HG03442 (cell line): Measurements from ENCODE around the gene ERI2.
"Not testable (repeated sequence)": the region's sequence is repeated elsewhere in the genome, so short reads cannot be mapped to it uniquely, and the experiment has no call there.

Experiments
- ATAC-seq: cut with Tn5 transposase; IDR thresholded peaks from one replicate; pipeline ENCODE4 v1.9.1; 2021; ENCODE audit warnings: mild to moderate bottlenecking, moderate library complexity; ENCODE audit not compliant: unreplicated experiment

ERI2 gene

GRCh38 chr16:20821682-20822081 is 15.4 kb upstream of the ERI2 start:
- no peak for ATAC-seq

GRCh38 chr16:20818929-20819585 is 12.8 kb upstream of the ERI2 start:
- no peak for ATAC-seq

GRCh38 chr16:20814784-20815183 is 8.5 kb upstream of the ERI2 start:
- ATAC-seq, result no peak

- ATAC-seq, result no peak
Observed at GRCh38 chr16:20812510-20812909, 6.2 kb upstream of the ERI2 start.

GRCh38 chr16:20811889-20812439 is 5.7 kb upstream of the ERI2 start:
- ATAC-seq, result no peak

- ATAC-seq, result no peak
Observed at GRCh38 chr16:20807862-20808261, 1.6 kb upstream of the ERI2 start.

GRCh38 chr16:20805684-20806167 is 546 bp downstream of the ERI2 start:
- not testable (repeated sequence) for ATAC-seq

GRCh38 chr16:20803561-20804214 is 2.6 kb downstream of the ERI2 start:
- no peak for ATAC-seq

- ATAC-seq, result no peak
Observed at GRCh38 chr16:20803192-20803560, 3.1 kb downstream of the ERI2 start.

- ATAC-seq, result no peak
Observed at GRCh38 chr16:20801278-20801677, 5.0 kb downstream of the ERI2 start.

DNA sequence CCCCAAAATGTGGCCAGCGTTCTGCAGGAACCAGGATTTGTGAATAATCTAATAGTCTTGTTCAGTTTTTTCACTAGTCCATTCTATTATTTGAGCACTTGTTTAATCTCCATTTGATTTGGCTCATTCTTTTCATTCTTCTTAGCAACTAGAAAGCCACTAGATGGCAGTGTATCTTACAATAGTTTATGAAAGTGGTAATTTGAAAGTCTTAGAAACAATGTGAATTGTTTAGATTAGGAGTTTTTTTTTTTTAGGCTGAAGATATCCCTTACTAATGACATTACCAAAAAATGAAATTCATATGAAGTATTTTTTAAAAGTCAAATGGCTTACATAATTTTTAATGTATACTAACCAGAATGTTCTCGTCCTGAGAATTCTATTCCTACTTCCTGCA is 6.7 kb downstream of the ERI2 start:
- ATAC-seq, result no peak

DNA sequence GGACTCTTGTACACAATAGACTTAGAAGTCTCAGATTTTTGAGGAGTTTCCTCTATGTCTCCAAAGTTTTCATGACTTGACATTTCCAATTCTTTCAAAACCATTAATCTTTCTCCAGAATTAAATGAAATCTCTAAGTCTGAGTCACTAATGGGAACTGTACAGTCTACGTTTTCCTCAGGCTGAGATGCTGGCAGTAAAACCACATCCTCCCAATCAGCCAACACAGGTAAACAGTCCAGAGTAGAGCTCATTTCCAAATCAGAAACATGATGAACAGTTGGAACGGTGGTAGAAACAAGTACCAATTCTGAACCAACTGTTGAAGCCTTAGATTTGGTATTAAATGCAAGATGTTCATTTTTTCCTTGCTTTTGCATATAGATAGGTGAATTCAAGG is 7.9 kb downstream of the ERI2 start:
- ATAC-seq, result no peak

DNA sequence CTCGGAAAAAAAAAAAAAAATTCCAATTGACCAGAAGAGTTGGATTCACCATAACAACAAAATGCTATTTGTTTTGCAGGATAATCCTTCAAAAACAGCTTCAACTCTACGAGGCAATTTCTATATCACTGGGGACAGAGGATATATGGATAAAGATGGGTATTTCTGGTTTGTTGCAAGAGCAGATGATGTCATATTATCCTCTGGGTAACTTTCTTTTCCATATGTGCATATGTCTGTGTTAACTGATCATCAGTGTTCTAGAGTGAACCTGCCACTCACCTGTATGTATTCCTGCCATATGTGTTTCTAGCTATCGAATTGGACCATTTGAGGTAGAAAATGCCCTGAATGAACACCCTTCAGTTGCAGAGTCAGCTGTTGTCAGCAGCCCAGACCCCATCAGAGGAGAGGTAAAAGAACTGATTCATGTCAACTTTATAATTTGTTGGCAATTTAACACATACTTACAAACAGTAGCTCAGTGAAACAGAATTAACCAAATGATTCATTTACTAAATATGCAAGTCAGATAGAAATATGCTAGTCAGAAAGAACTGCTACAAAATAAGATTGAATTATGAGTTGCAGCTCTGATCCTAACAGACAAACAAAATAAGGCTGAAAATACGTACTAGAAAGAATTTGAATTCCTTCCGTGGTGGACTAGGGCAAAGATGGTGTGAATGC is 14.2 kb downstream of the ERI2 start:
- ATAC-seq, result no peak

DNA sequence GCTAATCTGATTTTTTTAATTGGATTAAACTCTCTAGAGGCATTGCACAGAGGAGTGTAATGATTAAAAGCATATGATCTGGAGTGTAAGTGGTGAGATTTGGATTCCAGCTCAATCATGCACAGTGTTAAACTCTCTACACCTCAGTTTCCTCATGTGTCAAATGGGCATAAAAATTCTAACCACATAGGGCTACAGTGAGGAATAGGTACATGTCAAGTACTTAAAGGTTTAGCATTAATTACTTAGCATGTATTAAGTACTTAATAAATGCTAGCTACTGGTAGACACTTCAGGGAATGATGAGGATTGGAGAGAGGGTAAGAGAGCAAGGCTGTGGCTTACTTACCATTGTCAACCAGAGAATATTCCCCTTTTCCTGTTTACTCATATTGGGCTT is 17.1 kb downstream of the ERI2 start:
- ATAC-seq, result no peak

DNA sequence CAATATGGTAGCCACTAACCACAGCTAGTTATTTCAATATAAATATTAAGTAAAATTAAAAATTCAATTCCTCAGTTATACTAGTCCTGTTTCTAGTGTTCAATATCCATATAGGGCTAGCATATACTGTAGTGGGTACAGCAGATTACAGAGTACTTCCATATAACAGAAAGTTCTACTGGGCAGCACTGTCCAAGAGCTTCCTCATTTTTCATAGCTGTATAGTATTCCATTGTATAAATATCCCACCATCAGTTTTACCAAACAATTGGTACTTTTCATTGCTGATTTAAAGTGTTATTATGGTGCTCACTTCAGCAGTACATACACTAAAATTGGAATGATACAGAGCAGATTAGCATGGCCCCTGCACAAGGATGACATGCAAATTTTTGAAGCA is 22.1 kb downstream of the ERI2 start:
- no peak for ATAC-seq

GRCh38 chr16:20782470-20782869 is 23.8 kb downstream of the ERI2 start:
- ATAC-seq, result no peak

- no peak for ATAC-seq
Observed at GRCh38 chr16:20781697-20782096, 24.6 kb downstream of the ERI2 start.

DNA sequence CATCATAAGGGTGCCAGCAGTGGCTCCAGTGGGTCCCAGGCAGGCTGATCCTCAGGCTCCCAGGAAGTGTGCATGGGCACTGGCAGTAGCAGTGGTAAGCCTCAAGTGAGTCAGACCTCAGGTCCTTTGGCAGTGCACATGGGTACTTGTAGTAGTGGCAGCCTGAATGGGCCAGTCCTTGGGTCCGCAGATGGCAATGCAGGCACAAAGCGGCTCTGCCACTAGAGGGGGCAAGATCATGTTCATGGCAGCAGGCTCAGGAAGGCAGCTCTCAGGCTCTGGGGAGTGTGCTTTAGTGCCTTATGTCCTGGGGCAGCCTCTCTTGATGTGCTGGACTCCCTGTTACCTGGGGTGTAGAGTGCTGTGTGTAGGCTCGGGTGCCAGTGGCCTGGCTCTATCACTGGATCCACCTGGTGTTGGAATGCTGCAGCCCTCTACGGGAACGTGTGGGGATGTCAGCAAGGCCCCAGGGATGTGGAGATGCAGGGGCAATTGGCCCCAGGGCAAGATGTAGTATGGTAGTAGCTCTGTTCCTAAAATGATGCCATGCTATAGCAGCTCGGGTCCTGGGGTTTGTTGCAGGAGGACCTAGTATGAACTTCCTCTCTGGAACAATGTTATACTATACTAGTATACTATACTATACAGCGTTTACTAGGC is 31.4 kb downstream of the ERI2 start:
- no peak for ATAC-seq

DNA sequence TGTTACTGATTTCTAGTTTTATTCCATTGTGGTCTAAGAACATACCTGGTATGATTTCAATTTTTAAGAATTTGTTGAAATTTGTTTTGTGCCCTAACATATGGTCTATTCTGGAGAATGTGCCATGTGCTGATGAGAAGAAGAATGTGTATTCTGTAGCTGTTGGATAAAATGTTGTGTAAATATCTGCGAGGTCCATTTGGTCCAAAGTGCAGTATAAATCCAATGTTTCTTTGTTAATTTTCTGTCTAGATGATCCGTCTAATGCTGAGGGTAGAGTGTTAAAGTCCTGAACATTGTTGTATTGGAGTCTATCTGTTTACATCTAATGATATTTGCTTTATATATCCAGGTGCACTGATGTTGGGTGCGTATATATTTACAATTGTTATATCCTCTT is 32.6 kb downstream of the ERI2 start:
- ATAC-seq, result no peak

DNA sequence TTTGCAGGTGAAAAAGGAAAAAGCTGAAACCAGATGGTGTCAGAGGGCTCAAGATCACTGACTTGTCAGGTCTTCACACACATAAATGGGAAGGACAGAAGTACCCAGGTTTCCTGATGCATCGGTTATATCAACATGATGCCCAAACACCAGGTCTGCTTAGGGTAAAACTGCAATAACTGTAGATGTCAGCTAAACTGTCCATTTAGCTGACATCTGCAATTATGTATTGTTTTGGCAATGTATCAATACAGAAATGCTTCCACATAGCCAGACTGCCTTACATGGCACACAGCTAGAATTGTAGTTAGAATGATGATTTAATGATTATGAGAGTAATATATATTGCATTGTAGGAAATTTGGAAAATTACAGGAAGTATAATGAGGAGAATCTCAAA is 37.5 kb downstream of the ERI2 start:
- no peak for ATAC-seq

DNA sequence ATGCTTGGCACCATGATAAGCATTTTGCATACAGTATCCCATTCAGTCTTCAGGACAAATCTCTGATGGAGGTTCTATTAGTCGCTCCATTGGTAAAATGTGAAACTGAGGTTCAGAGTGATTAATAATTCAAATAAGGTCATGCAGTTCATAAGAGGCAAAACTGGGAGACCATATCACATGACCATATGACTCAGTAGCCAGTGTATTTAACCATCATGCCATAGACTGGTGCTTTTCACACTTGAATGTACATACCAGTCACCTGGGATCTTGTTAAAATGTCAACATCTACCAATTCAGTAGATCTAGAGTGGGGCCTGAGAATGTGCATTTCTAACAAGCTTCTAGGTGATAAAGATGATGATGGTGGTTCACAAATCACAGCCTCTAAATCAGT is 38.2 kb downstream of the ERI2 start:
- no peak for ATAC-seq
